ENCODE results near the gene MROH2A.
A peak's percentile ranks its signal among the peaks of the same experiment; 100 is the strongest.

Gene MROH2A

DNA sequence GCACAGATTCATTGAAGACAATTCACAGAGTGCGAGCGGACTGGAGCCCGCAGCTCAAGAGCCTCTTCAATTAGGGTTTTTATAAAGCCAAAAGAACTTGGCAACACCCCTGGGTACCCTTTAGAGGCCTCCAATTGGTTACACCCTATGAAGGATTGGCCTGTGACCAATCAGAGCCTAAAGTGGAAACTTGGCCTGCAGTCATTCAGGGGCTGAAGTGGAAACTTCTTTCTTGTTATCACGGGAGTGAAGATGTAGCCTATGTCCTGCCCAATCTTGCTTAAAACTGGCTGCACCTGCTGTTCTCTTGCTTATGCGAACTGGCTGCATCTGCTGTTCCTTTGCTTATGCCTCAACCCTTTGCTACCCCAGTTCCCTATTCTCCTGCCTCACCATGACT, 78.1 kb downstream of the MROH2A start (continued):
- TF ChIP-seq, protein P1, sequence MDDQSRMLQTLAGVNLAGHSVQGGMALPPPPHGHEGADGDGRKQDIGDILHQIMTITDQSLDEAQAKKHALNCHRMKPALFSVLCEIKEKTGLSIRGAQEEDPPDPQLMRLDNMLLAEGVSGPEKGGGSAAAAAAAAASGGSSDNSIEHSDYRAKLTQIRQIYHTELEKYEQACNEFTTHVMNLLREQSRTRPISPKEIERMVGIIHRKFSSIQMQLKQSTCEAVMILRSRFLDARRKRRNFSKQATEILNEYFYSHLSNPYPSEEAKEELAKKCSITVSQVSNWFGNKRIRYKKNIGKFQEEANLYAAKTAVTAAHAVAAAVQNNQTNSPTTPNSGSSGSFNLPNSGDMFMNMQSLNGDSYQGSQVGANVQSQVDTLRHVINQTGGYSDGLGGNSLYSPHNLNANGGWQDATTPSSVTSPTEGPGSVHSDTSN (CRISPR knock-in tag; IDR thresholded peaks at IDR 0.05), result no peak
- TF ChIP-seq ZBTB7A (tag by site-specific recombination; IDR thresholded peaks at IDR 0.05; ENCODE audit: low read depth), result no peak

DNA sequence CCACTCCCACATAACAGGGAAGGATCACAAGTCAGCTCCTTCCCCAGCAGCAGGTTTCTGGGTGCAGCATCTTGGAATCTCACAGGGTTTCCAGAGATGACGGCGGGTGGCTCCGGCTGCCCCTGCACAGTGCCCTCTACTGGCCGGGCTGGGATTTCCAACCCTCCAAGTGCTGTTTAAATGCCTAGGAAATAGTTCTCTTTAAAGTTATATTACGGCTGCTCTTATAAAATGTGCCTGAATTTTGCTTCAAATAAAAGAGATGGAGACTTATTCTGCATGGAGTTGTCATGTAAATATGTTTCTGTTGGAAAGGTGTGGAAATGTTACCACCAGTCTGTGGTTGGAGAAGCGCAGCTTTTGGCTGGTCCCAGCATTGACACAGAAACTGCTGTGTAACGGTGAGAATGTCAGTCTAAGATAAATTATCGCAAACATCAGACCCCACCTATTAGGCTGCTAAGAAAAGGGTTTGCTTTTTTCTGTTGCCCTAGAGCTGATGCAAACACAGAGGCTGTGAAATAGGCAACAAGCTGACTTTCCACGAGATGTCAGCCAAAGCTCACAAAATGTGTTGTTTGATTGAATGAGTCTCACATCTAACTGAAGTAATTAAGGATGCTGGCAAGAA, 79.5 kb downstream of the MROH2A start:
- POLR2A ChIA-PET, result no interaction called here

More for the DNA sequence above, 79.5 kb downstream of the MROH2A start:
- peaks cover under 1 to 10% of the 10 kb centered on the region in 2 experiments; a peak in 2 of 3 replicates for H3K36me3 ChIP-seq (ENCODE audit: control insufficient read depth in 2 of 2, insufficient read depth in 1 of 2, low read length in 2 of 2)
- H3K9me3 ChIP-seq (ENCODE audit: control insufficient read depth, insufficient read depth, low read depth, low read length), result no peaks in the 10 kb centered on the region
- no peak overlapping the region for H3K27ac ChIP-seq (ENCODE audit: extremely low read depth, low read depth, low read length)
- H3K4me3 ChIP-seq (ENCODE audit: low read depth, low read length), result no peak overlapping the region
- no peaks in the 10 kb centered on the region for H3K4me1 ChIP-seq (ENCODE audit: control insufficient read depth, insufficient read depth, low read length)
- CTCF ChIA-PET, result interaction anchor here (0.5 to 2.5 kb wide), 22 partner anchors 9 to 675 kb away, joined by 3 to 18 read pairs (median 4); no protein-coding TSS in a partner anchor
- TF ChIP-seq ZNF10 (tag by site-specific recombination; IDR thresholded peaks at IDR 0.05), result no peak
- no peak for TF ChIP-seq ZNF610 (tag by site-specific recombination; IDR thresholded peaks at IDR 0.05; ENCODE audit: borderline replicate concordance)
- TF ChIP-seq, protein P2, sequence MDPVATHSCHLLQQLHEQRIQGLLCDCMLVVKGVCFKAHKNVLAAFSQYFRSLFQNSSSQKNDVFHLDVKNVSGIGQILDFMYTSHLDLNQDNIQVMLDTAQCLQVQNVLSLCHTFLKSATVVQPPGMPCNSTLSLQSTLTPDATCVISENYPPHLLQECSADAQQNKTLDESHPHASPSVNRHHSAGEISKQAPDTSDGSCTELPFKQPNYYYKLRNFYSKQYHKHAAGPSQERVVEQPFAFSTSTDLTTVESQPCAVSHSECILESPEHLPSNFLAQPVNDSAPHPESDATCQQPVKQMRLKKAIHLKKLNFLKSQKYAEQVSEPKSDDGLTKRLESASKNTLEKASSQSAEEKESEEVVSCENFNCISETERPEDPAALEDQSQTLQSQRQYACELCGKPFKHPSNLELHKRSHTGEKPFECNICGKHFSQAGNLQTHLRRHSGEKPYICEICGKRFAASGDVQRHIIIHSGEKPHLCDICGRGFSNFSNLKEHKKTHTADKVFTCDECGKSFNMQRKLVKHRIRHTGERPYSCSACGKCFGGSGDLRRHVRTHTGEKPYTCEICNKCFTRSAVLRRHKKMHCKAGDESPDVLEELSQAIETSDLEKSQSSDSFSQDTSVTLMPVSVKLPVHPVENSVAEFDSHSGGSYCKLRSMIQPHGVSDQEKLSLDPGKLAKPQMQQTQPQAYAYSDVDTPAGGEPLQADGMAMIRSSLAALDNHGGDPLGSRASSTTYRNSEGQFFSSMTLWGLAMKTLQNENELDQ (tag by site-specific recombination; IDR thresholded peaks at IDR 0.05; ENCODE audit: low read depth), result no peak
- TF ChIP-seq, protein P3, sequence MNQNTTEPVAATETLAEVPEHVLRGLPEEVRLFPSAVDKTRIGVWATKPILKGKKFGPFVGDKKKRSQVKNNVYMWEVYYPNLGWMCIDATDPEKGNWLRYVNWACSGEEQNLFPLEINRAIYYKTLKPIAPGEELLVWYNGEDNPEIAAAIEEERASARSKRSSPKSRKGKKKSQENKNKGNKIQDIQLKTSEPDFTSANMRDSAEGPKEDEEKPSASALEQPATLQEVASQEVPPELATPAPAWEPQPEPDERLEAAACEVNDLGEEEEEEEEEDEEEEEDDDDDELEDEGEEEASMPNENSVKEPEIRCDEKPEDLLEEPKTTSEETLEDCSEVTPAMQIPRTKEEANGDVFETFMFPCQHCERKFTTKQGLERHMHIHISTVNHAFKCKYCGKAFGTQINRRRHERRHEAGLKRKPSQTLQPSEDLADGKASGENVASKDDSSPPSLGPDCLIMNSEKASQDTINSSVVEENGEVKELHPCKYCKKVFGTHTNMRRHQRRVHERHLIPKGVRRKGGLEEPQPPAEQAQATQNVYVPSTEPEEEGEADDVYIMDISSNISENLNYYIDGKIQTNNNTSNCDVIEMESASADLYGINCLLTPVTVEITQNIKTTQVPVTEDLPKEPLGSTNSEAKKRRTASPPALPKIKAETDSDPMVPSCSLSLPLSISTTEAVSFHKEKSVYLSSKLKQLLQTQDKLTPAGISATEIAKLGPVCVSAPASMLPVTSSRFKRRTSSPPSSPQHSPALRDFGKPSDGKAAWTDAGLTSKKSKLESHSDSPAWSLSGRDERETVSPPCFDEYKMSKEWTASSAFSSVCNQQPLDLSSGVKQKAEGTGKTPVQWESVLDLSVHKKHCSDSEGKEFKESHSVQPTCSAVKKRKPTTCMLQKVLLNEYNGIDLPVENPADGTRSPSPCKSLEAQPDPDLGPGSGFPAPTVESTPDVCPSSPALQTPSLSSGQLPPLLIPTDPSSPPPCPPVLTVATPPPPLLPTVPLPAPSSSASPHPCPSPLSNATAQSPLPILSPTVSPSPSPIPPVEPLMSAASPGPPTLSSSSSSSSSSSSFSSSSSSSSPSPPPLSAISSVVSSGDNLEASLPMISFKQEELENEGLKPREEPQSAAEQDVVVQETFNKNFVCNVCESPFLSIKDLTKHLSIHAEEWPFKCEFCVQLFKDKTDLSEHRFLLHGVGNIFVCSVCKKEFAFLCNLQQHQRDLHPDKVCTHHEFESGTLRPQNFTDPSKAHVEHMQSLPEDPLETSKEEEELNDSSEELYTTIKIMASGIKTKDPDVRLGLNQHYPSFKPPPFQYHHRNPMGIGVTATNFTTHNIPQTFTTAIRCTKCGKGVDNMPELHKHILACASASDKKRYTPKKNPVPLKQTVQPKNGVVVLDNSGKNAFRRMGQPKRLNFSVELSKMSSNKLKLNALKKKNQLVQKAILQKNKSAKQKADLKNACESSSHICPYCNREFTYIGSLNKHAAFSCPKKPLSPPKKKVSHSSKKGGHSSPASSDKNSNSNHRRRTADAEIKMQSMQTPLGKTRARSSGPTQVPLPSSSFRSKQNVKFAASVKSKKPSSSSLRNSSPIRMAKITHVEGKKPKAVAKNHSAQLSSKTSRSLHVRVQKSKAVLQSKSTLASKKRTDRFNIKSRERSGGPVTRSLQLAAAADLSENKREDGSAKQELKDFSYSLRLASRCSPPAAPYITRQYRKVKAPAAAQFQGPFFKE (tag by site-specific recombination; IDR thresholded peaks at IDR 0.05; ENCODE audit: borderline replicate concordance), result no peak
- no peak for TF ChIP-seq ZNF426 (tag by site-specific recombination; IDR thresholded peaks at IDR 0.05)
- 0 out of 2 replicates have a peak, but pooled peaks have one; percentile 6 for TF ChIP-seq ZNF654 (tag by site-specific recombination; IDR thresholded peaks at IDR 0.05; ENCODE audit: low read depth)
- TF ChIP-seq, protein P4, sequence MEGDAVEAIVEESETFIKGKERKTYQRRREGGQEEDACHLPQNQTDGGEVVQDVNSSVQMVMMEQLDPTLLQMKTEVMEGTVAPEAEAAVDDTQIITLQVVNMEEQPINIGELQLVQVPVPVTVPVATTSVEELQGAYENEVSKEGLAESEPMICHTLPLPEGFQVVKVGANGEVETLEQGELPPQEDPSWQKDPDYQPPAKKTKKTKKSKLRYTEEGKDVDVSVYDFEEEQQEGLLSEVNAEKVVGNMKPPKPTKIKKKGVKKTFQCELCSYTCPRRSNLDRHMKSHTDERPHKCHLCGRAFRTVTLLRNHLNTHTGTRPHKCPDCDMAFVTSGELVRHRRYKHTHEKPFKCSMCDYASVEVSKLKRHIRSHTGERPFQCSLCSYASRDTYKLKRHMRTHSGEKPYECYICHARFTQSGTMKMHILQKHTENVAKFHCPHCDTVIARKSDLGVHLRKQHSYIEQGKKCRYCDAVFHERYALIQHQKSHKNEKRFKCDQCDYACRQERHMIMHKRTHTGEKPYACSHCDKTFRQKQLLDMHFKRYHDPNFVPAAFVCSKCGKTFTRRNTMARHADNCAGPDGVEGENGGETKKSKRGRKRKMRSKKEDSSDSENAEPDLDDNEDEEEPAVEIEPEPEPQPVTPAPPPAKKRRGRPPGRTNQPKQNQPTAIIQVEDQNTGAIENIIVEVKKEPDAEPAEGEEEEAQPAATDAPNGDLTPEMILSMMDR (tag by site-specific recombination; IDR thresholded peaks at IDR 0.05), result peak; percentile 59
- TF ChIP-seq ZNF23 (tag by site-specific recombination; IDR thresholded peaks at IDR 0.05; ENCODE audit: borderline replicate concordance), result no peak
- no peak for TF ChIP-seq ZNF354C (tag by site-specific recombination; IDR thresholded peaks at IDR 0.05; ENCODE audit: borderline replicate concordance, low read depth)
- TF ChIP-seq ZNF571 (tag by site-specific recombination; IDR thresholded peaks at IDR 0.05), result no peak
- TF ChIP-seq ZNF660 (tag by site-specific recombination; IDR thresholded peaks at IDR 0.05), result no peak

Measured in HEK293 (cell line).